Right lobe of liver (tissue), 6 donors: ENCODE measurements around the gene PDE7B. TPM values are rescaled to one million over a fixed set of nuclear protein-coding genes. Genes with fewer than 3 reads are reported as not detected.
A peak's percentile ranks its signal among the peaks of the same experiment; 100 is the strongest.

Experiments used
- ATAC-seq, 4 donors: fragments of 200-7000 bp; cut with Tn5 transposase; one replicate each; pipeline ENCODE4 v1.9.1; 2020; ENCODE audit warnings: mild to moderate bottlenecking in 4 of 4, moderate library complexity in 4 of 4
- DNase-seq, 3 donors: peaks; one replicate each; pipeline ENCODE4 v3.0.0-alpha.2; 2020
- H3K27ac ChIP-seq, 3 donors: fragments of 200-600 bp; one replicate each; pipeline ENCODE4 v1.8.0; 2022
- H3K27me3 ChIP-seq, 2 donors: fragments of 200-600 bp; one replicate each; pipeline ENCODE4 v1.8.0; 2022
- H3K36me3 ChIP-seq, 4 donors: fragments of 200-600 bp; sonication (generic) in 1 of 4; one replicate each; pipeline versions ENCODE4 v1.5.1 to v1.8.0; 2017 to 2022; ENCODE audit warnings: control low read depth in 1 of 4
- H3K4me1 ChIP-seq, 4 donors: fragments of 200-600 bp; sonication (generic) in 1 of 4; one replicate each; pipeline versions ENCODE4 v1.5.1 to v1.8.0; 2017 to 2022; ENCODE audit warnings: control low read depth in 1 of 4
- H3K4me3 ChIP-seq, 3 donors: fragments of 200-600 bp; one replicate each; pipeline ENCODE4 v1.8.0; 2022
- H3K9me3 ChIP-seq, 4 donors: fragments of 200-600 bp; sonication (generic) in 1 of 4; one replicate each; pipeline versions ENCODE4 v1.5.1 to v1.8.0; 2017 to 2022; ENCODE audit warnings: control low read depth in 1 of 4
- POLR2A ChIP-seq: fragments of 450-650 bp; IDR thresholded peaks from one replicate; pipeline ENCODE4 v1.6.1; 2017; ENCODE audit warnings: antibody characterized with exemption, mild to moderate bottlenecking
- WGBS: methylation state at CpG from one replicate; pipeline ENCODE4 v1.1.6; 2018; ENCODE audit warnings: low coverage, low lambda C conversion rate; ENCODE audit not compliant: insufficient coverage; ENCODE audit errors: missing lambda C conversion rate; 5-methylcytosine and 5-hydroxymethylcytosine counted together
- intact Hi-C, 2 donors: fragments of 100-400 bp; cut with DNase I; formaldehyde crosslinking; loops; one replicate each; pipeline versions ENCODE4 v1.11.2 to v1.14.1; 2022
- total RNA-seq, 6 experiments: library from RNA; depleted of rRNA in 2 of 6; stranded (reverse); fragments of >200 nt in 2 of 6; fragmentation: NEBNext Ultra II Directional in 3 of 6; extraction: Animal tissue kit (Norgen Biotek cat#: 25700) in 3 of 6; gene quantifications; one replicate each; pipeline versions ENCODE4 v1.1.0 to v1.2.4, GENCODE V29; 2016 to 2023
- TF ChIP-seq, protein P1 (sequence below), 4 donors: fragments of 200-600 bp in 3 of 4; fragments of 450-650 bp in 1 of 4; IDR thresholded peaks; one replicate each; pipeline versions ENCODE4 v1.5.1 to v1.8.0; 2016 to 2022; ENCODE audit warnings: antibody characterized with exemption in 4 of 4, mild to moderate bottlenecking in 2 of 4
- donor health status: DM: no; HTN: yes; CAD: no.
- donor health status: DM: no; HTN: no; CAD: no.
- donor health status: DM: no; HTN: no; CAD: no.
- donor health status: DM: no; HTN: yes; CAD: no.
- donor health status: DM: no; HTN: yes; CAD: no.

Gene PDE7B
- total RNA-seq, 6 experiments from 2014 or later: 1.1 to 5.1 (median 1.9) TPM

DNA sequence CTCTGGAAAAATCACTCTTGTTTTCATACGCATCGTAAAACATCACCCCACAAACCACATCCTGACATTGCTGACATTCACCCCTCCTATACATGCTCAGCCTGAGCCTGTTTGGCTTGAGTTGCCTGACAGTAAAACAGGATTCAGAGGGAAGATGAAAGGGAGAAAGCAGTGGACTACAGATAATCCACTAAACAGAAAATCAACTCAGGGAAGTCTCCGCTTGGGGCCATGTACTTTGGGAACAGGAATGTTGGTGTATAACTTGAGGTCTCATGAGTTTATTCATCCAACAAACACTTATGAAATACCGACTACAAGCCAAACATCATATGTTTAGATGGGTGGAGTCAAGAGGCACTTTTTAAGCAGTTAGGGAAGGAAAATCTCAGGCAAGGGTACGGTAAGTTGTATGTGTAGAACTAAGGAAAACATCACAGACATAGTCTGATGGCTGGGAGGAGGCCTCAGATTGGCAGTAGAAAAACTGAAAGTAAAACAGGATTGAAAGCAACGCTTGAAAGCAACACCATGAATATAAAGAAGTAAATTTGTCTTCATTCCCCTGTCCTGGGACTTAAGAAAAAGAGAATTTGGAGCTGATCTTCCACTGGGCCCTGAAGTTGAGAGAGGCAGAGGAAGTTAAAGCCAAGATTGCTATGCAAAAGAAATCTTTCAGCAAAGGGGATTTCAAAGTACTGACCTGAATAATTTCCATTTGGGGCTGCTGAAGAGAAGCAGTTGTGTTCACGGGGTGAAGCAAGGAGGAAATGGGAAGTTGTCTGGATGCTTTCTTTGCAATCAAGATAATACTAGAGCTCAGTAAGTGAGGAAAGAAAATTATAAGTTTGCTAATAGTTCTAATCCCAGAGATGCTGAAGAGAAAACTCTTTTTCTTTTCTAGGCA lies 28.8 kb downstream of the PDE7B start:
- H3K9me3 ChIP-seq: no peaks in the 10 kb centered on the region
- H3K36me3 ChIP-seq: no peaks in the 10 kb centered on the region
- peaks cover 0 to 6% (median 0%) of the 10 kb centered on the region in 4 donors for H3K4me1 ChIP-seq
- 40% methylated on average over 7 of the region's 7 CpGs for WGBS
- H3K4me3 ChIP-seq: peak overlapping the region in 2 of 3 donors; percentile 1 to 12
- TF ChIP-seq POLR2A: no peak
- TF ChIP-seq, protein P1, sequence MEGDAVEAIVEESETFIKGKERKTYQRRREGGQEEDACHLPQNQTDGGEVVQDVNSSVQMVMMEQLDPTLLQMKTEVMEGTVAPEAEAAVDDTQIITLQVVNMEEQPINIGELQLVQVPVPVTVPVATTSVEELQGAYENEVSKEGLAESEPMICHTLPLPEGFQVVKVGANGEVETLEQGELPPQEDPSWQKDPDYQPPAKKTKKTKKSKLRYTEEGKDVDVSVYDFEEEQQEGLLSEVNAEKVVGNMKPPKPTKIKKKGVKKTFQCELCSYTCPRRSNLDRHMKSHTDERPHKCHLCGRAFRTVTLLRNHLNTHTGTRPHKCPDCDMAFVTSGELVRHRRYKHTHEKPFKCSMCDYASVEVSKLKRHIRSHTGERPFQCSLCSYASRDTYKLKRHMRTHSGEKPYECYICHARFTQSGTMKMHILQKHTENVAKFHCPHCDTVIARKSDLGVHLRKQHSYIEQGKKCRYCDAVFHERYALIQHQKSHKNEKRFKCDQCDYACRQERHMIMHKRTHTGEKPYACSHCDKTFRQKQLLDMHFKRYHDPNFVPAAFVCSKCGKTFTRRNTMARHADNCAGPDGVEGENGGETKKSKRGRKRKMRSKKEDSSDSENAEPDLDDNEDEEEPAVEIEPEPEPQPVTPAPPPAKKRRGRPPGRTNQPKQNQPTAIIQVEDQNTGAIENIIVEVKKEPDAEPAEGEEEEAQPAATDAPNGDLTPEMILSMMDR (IDR thresholded peaks at IDR 0.05): no peak
- peak overlapping the region in 1 of 3 donors; percentile 30 for H3K27ac ChIP-seq
- H3K27me3 ChIP-seq: no peaks in the 10 kb centered on the region
- ATAC-seq (peak; percentile 47 to 77 (median 69)), DNase-seq (no peak)
- intact Hi-C loops: no loop called here

DNA sequence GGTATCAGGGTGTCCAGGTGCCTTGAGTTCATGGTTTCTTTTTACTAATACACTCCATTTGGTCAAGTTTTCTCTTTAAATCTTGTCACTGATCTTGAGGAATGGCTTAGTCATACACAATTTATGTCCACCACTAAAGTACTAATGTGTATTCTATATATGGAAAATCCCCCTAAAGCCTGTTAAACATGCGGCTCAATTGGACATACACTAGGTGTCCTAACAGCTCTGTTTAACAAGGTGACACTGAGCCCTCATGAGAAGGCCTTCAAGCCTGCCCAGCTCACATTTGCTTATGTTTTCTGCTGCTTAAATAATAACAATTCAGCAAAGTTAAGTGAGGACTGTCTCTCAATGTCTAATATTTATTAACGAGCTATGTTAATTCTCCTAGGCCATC lies 31.5 kb downstream of the PDE7B start:
- peaks cover 0 to 9% (median 0%) of the 10 kb centered on the region in 4 donors for H3K4me1 ChIP-seq
- H3K9me3 ChIP-seq: no peaks in the 10 kb centered on the region
- no peaks in the 10 kb centered on the region for H3K27me3 ChIP-seq
- no peaks in the 10 kb centered on the region for H3K36me3 ChIP-seq
- H3K27ac ChIP-seq: no peak overlapping the region
- TF ChIP-seq, protein P1 (IDR thresholded peaks at IDR 0.05): no peak
- TF ChIP-seq POLR2A: no peak
- 85% methylated on average over 2 of the region's 2 CpGs for WGBS
- no peak overlapping the region for H3K4me3 ChIP-seq
- ATAC-seq (no peak), DNase-seq (no peak)
- intact Hi-C loops: no loop called here

DNA sequence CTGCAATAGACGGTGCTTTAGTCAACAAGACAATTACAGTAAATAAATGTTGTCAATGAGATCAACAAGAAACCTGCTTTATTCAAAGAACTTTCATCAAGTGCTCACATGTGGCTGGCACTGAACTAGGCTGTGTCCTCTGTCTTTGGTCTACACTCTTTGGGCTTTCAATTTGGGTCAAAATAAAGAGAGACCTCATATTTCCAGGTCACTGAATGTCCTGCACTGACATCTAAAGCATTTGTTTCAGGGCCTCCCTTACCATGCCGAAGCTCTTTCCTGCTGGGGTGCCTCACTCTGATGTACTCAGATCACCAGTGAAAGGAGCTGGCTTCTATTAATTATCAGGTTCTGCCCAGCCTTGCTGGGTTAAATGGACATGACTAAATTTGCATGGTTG lies 32.0 kb downstream of the PDE7B start:
- 70% methylated on average over 1 of the region's 2 CpGs for WGBS
- no peak for ATAC-seq

DNA sequence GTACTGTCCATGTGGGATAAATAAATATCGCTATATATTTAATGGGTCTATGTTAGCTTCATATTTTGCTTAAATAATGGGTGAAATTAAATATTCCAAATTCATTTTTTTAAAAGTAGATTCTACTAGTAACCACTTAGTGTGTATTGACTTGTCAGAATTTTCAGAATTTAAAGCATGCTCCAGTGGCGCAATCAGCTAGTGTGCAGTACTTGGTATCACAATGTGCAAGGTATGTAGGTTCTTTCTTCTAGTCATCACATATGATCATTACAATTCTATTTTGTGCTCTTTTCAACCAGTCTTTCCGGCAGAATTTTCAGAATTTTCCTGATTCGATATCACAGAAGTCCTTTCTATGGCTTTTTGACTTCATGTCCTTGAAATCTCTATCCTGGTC lies 32.6 kb downstream of the PDE7B start:
- Histone ChIP-seq H3K9me3 (no peaks in the 10 kb centered on the region), H3K4me1 (peaks cover 0 to 9% (median 0%) of the 10 kb centered on the region in 4 donors), H3K4me3 (no peak overlapping the region), H3K36me3 (no peaks in the 10 kb centered on the region), H3K27ac (no peak overlapping the region), H3K27me3 (no peaks in the 10 kb centered on the region)
- TF ChIP-seq POLR2A: no peak
- TF ChIP-seq, protein P1 (IDR thresholded peaks at IDR 0.05): no peak
- DNase-seq (no peak), ATAC-seq (no peak)
- 93% methylated on average over 4 of the region's 4 CpGs for WGBS
- intact Hi-C loops: no loop called here

More for the DNA sequence above, 32.0 kb downstream of the PDE7B start:
- intact Hi-C loops: no loop called here
- Histone ChIP-seq H3K36me3 (no peaks in the 10 kb centered on the region), H3K4me3 (no peak overlapping the region), H3K27me3 (no peaks in the 10 kb centered on the region), H3K9me3 (no peaks in the 10 kb centered on the region), H3K4me1 (peaks cover 0 to 9% (median 0%) of the 10 kb centered on the region in 4 donors), H3K27ac (no peak overlapping the region)
- DNase-seq: no peak
- no peak for TF ChIP-seq POLR2A
- TF ChIP-seq, protein P1 (IDR thresholded peaks at IDR 0.05): no peak
